Measurements from ENCODE around the gene OR2L5.

The OR2L5 gene

GRCh38 chr1:248013229-248013710 lies at the start of gene OR2L5:
TSS of gene OR2L5 (plus strand) at chr1:248013660. CDS start at chr1:248021948, 8,288 bp downstream.
- no peak for DNase-seq (ENCODE audit: low spot score)

GRCh38 chr1:247964933-247965332 lies 48.5 kb upstream of the OR2L5 start, which contains the start of gene OR2AK2:
TSS of gene OR2AK2 (plus strand) at chr1:247965233. CDS start at chr1:247965377, 144 bp downstream.
- DNase-seq (ENCODE audit: low spot score) = no peak

GRCh38 chr1:247966532-247967204 lies 46.8 kb upstream of the OR2L5 start:
- no peak for DNase-seq (ENCODE audit: low spot score)

GRCh38 chr1:247992986-247993385 lies 20.5 kb upstream of the OR2L5 start:
- DNase-seq (ENCODE audit: low spot score) = no peak

- no peak for DNase-seq (ENCODE audit: low spot score)
Measured at GRCh38 chr1:247998811-247999210, 14.6 kb upstream of the OR2L5 start.

- DNase-seq (ENCODE audit: low spot score) = no peak
Measured at GRCh38 chr1:248000169-248000568, 13.3 kb upstream of the OR2L5 start.

GRCh38 chr1:248007778-248008177 lies 5.7 kb upstream of the OR2L5 start:
- DNase-seq (ENCODE audit: low spot score) = no peak

- DNase-seq (ENCODE audit: low spot score) = no peak
Measured at GRCh38 chr1:248009681-248010080, 3.8 kb upstream of the OR2L5 start.

- no peak for DNase-seq (ENCODE audit: low spot score)
Measured at GRCh38 chr1:248015803-248016202, 2.3 kb downstream of the OR2L5 start.

GRCh38 chr1:248029770-248030169 lies 16.3 kb downstream of the OR2L5 start, which contains the start of gene OR2L2:
TSS of gene OR2L2 (plus strand) at chr1:248030070. CDS start at chr1:248038268, 8,198 bp downstream.
- DNase-seq (ENCODE audit: low spot score) = no peak

GRCh38 chr1:248045209-248045608 lies 31.7 kb downstream of the OR2L5 start:
- DNase-seq (ENCODE audit: low spot score) = no peak

GRCh38 chr1:248046536-248046935 lies 33.1 kb downstream of the OR2L5 start, which contains the start of gene OR2L3:
TSS of gene OR2L3 (plus strand) at chr1:248046836. CDS start at chr1:248060682, 13,846 bp downstream.
- no peak for DNase-seq (ENCODE audit: low spot score)

- no peak for DNase-seq (ENCODE audit: low spot score)
Measured at GRCh38 chr1:248047008-248047407, 33.5 kb downstream of the OR2L5 start.

GRCh38 chr1:248054671-248055070 lies 41.2 kb downstream of the OR2L5 start:
- no peak for DNase-seq (ENCODE audit: low spot score)

- no peak for DNase-seq (ENCODE audit: low spot score)
Measured at GRCh38 chr1:248055261-248055660, 41.8 kb downstream of the OR2L5 start.

- DNase-seq (ENCODE audit: low spot score) = no peak
Measured at GRCh38 chr1:248065071-248065470, 51.6 kb downstream of the OR2L5 start.

GRCh38 chr1:248065604-248066003 lies 52.1 kb downstream of the OR2L5 start:
- DNase-seq (ENCODE audit: low spot score) = no peak

All from CD4-positive, alpha-beta T cell treated with Interleukin-2 at 100 ng/mL for 4 hours (primary cell).